ENCODE measurements around the gene GUCY1A1. TPM values are rescaled to one million over a fixed set of nuclear protein-coding genes. Genes with fewer than 3 reads are reported as not detected.

Gene GUCY1A1
- total RNA-seq, 2 experiments from 2014 or later: not detected

- BruUV-seq (replicated peaks): no TSS peak
- Histone ChIP-seq H4K20me1 (ENCODE audit: insufficient read depth, low read length) (no peaks in the 10 kb centered on the region), H3K4me2 (ENCODE audit: low read length) (no peak overlapping the region), H3K4me1 (ENCODE audit: insufficient read depth, low read length, poor library complexity, severe bottlenecking) (no peaks in the 10 kb centered on the region), H3K27ac (ENCODE audit: low read depth, low read length, poor library complexity, severe bottlenecking) (no peak overlapping the region), H3K79me2 (ENCODE audit: insufficient read depth, low read depth, low read length) (no peaks in the 10 kb centered on the region), H2AFZ (ENCODE audit: low read length) (no peak overlapping the region), H3K4me3 (ENCODE audit: low read depth, low read length, poor library complexity, severe bottlenecking) (no peak overlapping the region), H3K9me3 (ENCODE audit: low read length) (no peaks in the 10 kb centered on the region), H3K36me3 (ENCODE audit: insufficient read depth, low read length) (no peaks in the 10 kb centered on the region), H3K9me2 (ENCODE audit: insufficient read depth, low read length) (no peaks in the 10 kb centered on the region)
- no peak for DNase-seq (ENCODE audit: low spot score)
- TF ChIP-seq CTCF (conservative IDR thresholded peaks at IDR 0.05; ENCODE audit: low read length) (no peak), EZH2phosphoT487 (IDR thresholded peaks at IDR 0.05; ENCODE audit: borderline replicate concordance, low read depth, low read length) (no peak)
- intact Hi-C loops (cut with micrococcal nuclease; ENCODE audit: unreplicated experiment): no loop called here
- CTCF ChIA-PET (ENCODE audit: unreplicated experiment): no interaction called here
- POLR2A ChIA-PET: interaction anchor here (0.6 kb wide), 1 partner anchor 10 kb away, joined by 3 read pairs; no protein-coding TSS in a partner anchor
Observed at GRCh38 chr4:155639704-155640523, 26.7 kb upstream of the GUCY1A1 start.

DNA sequence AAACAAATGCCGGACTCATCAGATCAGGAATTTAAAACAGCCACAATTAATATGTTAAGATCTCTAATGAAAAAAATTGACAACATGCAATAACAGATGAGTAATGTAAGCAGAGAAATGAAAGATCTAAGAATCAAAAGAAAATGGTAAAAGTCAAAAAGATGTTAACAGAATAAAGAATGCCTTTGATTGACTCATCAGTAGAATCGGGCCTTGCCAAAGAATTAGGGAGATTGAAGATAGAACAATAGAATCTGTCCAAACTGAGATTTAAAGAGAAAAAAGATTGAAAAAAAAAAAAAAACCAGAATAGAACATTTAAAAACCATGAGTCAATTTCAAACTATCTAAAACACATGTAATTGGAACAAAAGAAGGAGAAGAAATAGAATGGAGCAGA, 25.9 kb upstream of the GUCY1A1 start:
- POLR2A ChIA-PET: interaction anchor here (1.0 kb wide), 1 partner anchor 788 kb away, joined by 3 read pairs; no protein-coding TSS in a partner anchor
- Histone ChIP-seq H3K79me2 (ENCODE audit: insufficient read depth, low read depth, low read length) (no peaks in the 10 kb centered on the region), H3K36me3 (ENCODE audit: insufficient read depth, low read length) (no peaks in the 10 kb centered on the region), H3K4me1 (ENCODE audit: insufficient read depth, low read length, poor library complexity, severe bottlenecking) (no peaks in the 10 kb centered on the region), H2AFZ (ENCODE audit: low read length) (no peak overlapping the region), H3K4me2 (ENCODE audit: low read length) (no peak overlapping the region), H3K9me3 (ENCODE audit: low read length) (no peaks in the 10 kb centered on the region), H3K27ac (ENCODE audit: low read depth, low read length, poor library complexity, severe bottlenecking) (no peak overlapping the region), H3K4me3 (ENCODE audit: low read depth, low read length, poor library complexity, severe bottlenecking) (no peak overlapping the region), H4K20me1 (ENCODE audit: insufficient read depth, low read length) (no peaks in the 10 kb centered on the region), H3K9me2 (ENCODE audit: insufficient read depth, low read length) (no peaks in the 10 kb centered on the region)
- TF ChIP-seq CTCF (conservative IDR thresholded peaks at IDR 0.05; ENCODE audit: low read length): no peak
- no peak for TF ChIP-seq EZH2phosphoT487 (IDR thresholded peaks at IDR 0.05; ENCODE audit: borderline replicate concordance, low read depth, low read length)
- no TSS peak for BruUV-seq (replicated peaks)
- CTCF ChIA-PET (ENCODE audit: unreplicated experiment): no interaction called here
- intact Hi-C loops (cut with micrococcal nuclease; ENCODE audit: unreplicated experiment): no loop called here
- DNase-seq (ENCODE audit: low spot score): no peak

DNA sequence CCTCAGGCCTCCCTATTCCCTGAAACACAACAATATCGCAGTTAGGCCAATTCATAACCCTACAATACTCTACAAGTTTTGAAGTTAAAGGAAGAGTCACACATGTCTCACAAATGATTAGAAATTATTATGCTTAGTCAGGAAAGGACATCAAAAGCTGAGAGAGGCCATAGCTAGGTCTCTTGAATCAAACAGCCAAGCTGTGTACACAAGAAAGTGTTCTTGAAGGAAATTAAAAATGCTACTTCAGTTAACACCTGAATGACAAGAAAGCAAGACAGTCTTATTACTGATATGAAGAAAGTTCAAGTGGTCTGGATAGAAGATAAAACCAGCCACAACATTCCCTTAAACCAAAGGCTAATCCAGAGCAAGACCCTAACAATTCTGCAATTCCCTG, 23.6 kb upstream of the GUCY1A1 start:
- Histone ChIP-seq H3K36me3 (ENCODE audit: insufficient read depth, low read length) (no peaks in the 10 kb centered on the region), H3K27ac (ENCODE audit: low read depth, low read length, poor library complexity, severe bottlenecking) (no peak overlapping the region), H4K20me1 (ENCODE audit: insufficient read depth, low read length) (no peaks in the 10 kb centered on the region), H3K4me1 (ENCODE audit: insufficient read depth, low read length, poor library complexity, severe bottlenecking) (no peaks in the 10 kb centered on the region), H3K9me3 (ENCODE audit: low read length) (no peaks in the 10 kb centered on the region), H2AFZ (ENCODE audit: low read length) (no peak overlapping the region), H3K79me2 (ENCODE audit: insufficient read depth, low read depth, low read length) (no peaks in the 10 kb centered on the region), H3K4me2 (ENCODE audit: low read length) (no peak overlapping the region), H3K9me2 (ENCODE audit: insufficient read depth, low read length) (no peaks in the 10 kb centered on the region), H3K4me3 (ENCODE audit: low read depth, low read length, poor library complexity, severe bottlenecking) (no peak overlapping the region)
- ChIA-PET CTCF (ENCODE audit: unreplicated experiment) (no interaction called here), POLR2A (interaction anchor here (0.6 to 0.7 kb wide), 3 partner anchors 9 to 1281 kb away, joined by 3 read pairs; no protein-coding TSS in a partner anchor)
- no peak for TF ChIP-seq EZH2phosphoT487 (IDR thresholded peaks at IDR 0.05; ENCODE audit: borderline replicate concordance, low read depth, low read length)
- no peak for TF ChIP-seq CTCF (conservative IDR thresholded peaks at IDR 0.05; ENCODE audit: low read length)
- no TSS peak for BruUV-seq (replicated peaks)
- intact Hi-C loops (cut with micrococcal nuclease; ENCODE audit: unreplicated experiment): no loop called here
- no peak for DNase-seq (ENCODE audit: low spot score)
